IgD-negative memory B cell (primary cell): ENCODE results near the gene ILF2. TPM values are rescaled to one million over a fixed set of nuclear protein-coding genes. Genes with fewer than 3 reads are reported as not detected.

ENCODE experiments used
- H3K27ac Mint-ChIP-seq, 3 donors: one replicate each; pipeline ENCODE4 v1.8.0; 2020 to 2022; ENCODE audit warnings: mild to moderate bottlenecking in 3 of 3, mixed read lengths in 3 of 3, moderate library complexity in 1 of 3
- H3K27me3 Mint-ChIP-seq: one replicate; pipeline ENCODE4 v1.8.0; 2021; ENCODE audit warnings: mixed read lengths
- H3K36me3 Mint-ChIP-seq: one replicate; pipeline ENCODE4 v1.8.0; 2020; ENCODE audit warnings: mild to moderate bottlenecking, mixed read lengths
- H3K4me1 Mint-ChIP-seq, 3 donors: one replicate each; pipeline ENCODE4 v1.8.0; 2020 to 2022; ENCODE audit warnings: mixed read lengths in 3 of 3, mild to moderate bottlenecking in 1 of 3
- H3K4me3 Mint-ChIP-seq, 4 donors: one replicate each; pipeline ENCODE4 v1.8.0; 2020 to 2022; ENCODE audit warnings: mild to moderate bottlenecking in 4 of 4, mixed read lengths in 4 of 4, moderate library complexity in 3 of 4
- H3K9me3 Mint-ChIP-seq, 3 donors: one replicate each; pipeline ENCODE4 v1.8.0; 2020 to 2021; ENCODE audit warnings: mixed read lengths in 3 of 3, mild to moderate bottlenecking in 1 of 3
- polyA plus RNA-seq: library from polyadenylated mRNA; unstranded; fragments of 300-500 nt; fragmentation: Illumina TruSeq; gene quantifications from one replicate; pipeline ENCODE4 v1.2.3, GENCODE V29; 2021

The ILF2 gene
- polyA plus RNA-seq, 1 donor from 2014 or later, result 106 TPM

- Mint-ChIP-seq H3K27ac (no peak overlapping the region), H3K36me3 (peaks cover 1% of the 10 kb centered on the region), H3K4me3 (peak overlapping the region in 1 of 4 donors; percentile 19), H3K9me3 (no peaks in the 10 kb centered on the region), H3K4me1 (peaks cover 14 to 22% (median 14%) of the 10 kb centered on the region in 3 donors), H3K27me3 (peaks cover 4% of the 10 kb centered on the region)
These were observed 39.5 kb downstream of the ILF2 start for GRCh38 chr1:153631047-153632022.

GRCh38 chr1:153630384-153630783 is 40.4 kb downstream of the ILF2 start:
- no peaks in the 10 kb centered on the region for H3K9me3 Mint-ChIP-seq

GRCh38 chr1:153629971-153630370 is 40.8 kb downstream of the ILF2 start:
- Mint-ChIP-seq H3K4me3 (peak overlapping the region in 1 of 4 donors; percentile 23), H3K4me1 (peaks cover 11 to 19% (median 17%) of the 10 kb centered on the region in 3 donors), H3K27ac (no peak overlapping the region), H3K27me3 (peaks cover 7% of the 10 kb centered on the region), H3K36me3 (peaks cover 1% of the 10 kb centered on the region), H3K9me3 (no peaks in the 10 kb centered on the region)

More at GRCh38 chr1:153630384-153630783, 40.4 kb downstream of the ILF2 start:
- Mint-ChIP-seq H3K4me1 (peaks cover 12 to 19% (median 17%) of the 10 kb centered on the region in 3 donors), H3K27ac (no peak overlapping the region), H3K36me3 (peaks cover 1% of the 10 kb centered on the region), H3K4me3 (peak overlapping the region in 1 of 4 donors; percentile 23), H3K27me3 (peaks cover 7% of the 10 kb centered on the region)

GRCh38 chr1:153629343-153629665 is 41.5 kb downstream of the ILF2 start:
- Mint-ChIP-seq H3K27ac (peak overlapping the region in 1 of 3 donors; percentile 63), H3K4me1 (peaks cover 9 to 18% (median 17%) of the 10 kb centered on the region in 3 donors), H3K9me3 (no peaks in the 10 kb centered on the region), H3K36me3 (peaks cover 1% of the 10 kb centered on the region), H3K27me3 (peaks cover 7% of the 10 kb centered on the region), H3K4me3 (no peak overlapping the region)

GRCh38 chr1:153628638-153629342 is 42.0 kb downstream of the ILF2 start:
- H3K27ac Mint-ChIP-seq, result peak overlapping the region in 1 of 3 donors; percentile 43
- peaks cover 2% of the 10 kb centered on the region for H3K36me3 Mint-ChIP-seq
- no peaks in the 10 kb centered on the region for H3K9me3 Mint-ChIP-seq
- H3K4me3 Mint-ChIP-seq, result peak overlapping the region in 1 of 4 donors; percentile 17
- peaks cover 7% of the 10 kb centered on the region for H3K27me3 Mint-ChIP-seq
- H3K4me1 Mint-ChIP-seq, result peaks cover 9 to 23% (median 14%) of the 10 kb centered on the region in 3 donors

GRCh38 chr1:153627715-153628626 is 42.8 kb downstream of the ILF2 start, which contains the start of gene S100A1:
Gene S100A1, plus strand, starts transcription at chr1:153628434. Its CDS starts 2,088 bp downstream, at chr1:153630522.
- Mint-ChIP-seq H3K9me3 (no peaks in the 10 kb centered on the region), H3K36me3 (peaks cover 2% of the 10 kb centered on the region), H3K27ac (peak within 1 kb of the TSS in 2 of 3 donors; percentile 39 to 43), H3K27me3 (peaks cover 7% of the 10 kb centered on the region), H3K4me1 (peaks cover 5 to 27% (median 10%) of the 10 kb centered on the region in 3 donors), H3K4me3 (peak within 1 kb of the TSS in 3 of 4 donors; percentile 17 to 68 (median 60))

- Mint-ChIP-seq H3K9me3 (no peaks in the 10 kb centered on the region), H3K36me3 (peaks cover 2% of the 10 kb centered on the region), H3K27ac (peak within 1 kb of the TSS in 1 of 3 donors; percentile 39), H3K27me3 (peaks cover 7% of the 10 kb centered on the region), H3K4me1 (peaks cover 7 to 27% (median 12%) of the 10 kb centered on the region in 3 donors), H3K4me3 (peak within 1 kb of the TSS in 3 of 4 donors; percentile 58 to 68 (median 60))
These were observed 43.7 kb downstream of the ILF2 start, which contains the start of gene S100A13 for GRCh38 chr1:153626904-153627714. Gene S100A13, minus strand, starts transcription at chr1:153627505. Its CDS starts 1,033 bp downstream, at chr1:153626472.

GRCh38 chr1:153626477-153626903 is 44.3 kb downstream of the ILF2 start:
- Mint-ChIP-seq H3K9me3 (no peaks in the 10 kb centered on the region), H3K4me1 (peaks cover 7 to 27% (median 12%) of the 10 kb centered on the region in 3 donors), H3K27ac (no peak overlapping the region), H3K36me3 (peaks cover 2% of the 10 kb centered on the region), H3K27me3 (peaks cover 7% of the 10 kb centered on the region), H3K4me3 (peak overlapping the region in 1 of 4 donors; percentile 68)

GRCh38 chr1:153624965-153625611 is 45.7 kb downstream of the ILF2 start:
- no peak overlapping the region for H3K4me3 Mint-ChIP-seq
- peaks cover 2% of the 10 kb centered on the region for H3K36me3 Mint-ChIP-seq
- H3K27ac Mint-ChIP-seq, result peak overlapping the region in 1 of 3 donors; percentile 20
- no peaks in the 10 kb centered on the region for H3K9me3 Mint-ChIP-seq
- peaks cover 7 to 22% (median 11%) of the 10 kb centered on the region in 3 donors for H3K4me1 Mint-ChIP-seq
- peaks cover 7% of the 10 kb centered on the region for H3K27me3 Mint-ChIP-seq

- peak overlapping the region in 1 of 3 donors; percentile 13 for H3K27ac Mint-ChIP-seq
- no peaks in the 10 kb centered on the region for H3K9me3 Mint-ChIP-seq
- H3K4me3 Mint-ChIP-seq, result no peak overlapping the region
These were observed 47.7 kb downstream of the ILF2 start for GRCh38 chr1:153623101-153623500.

GRCh38 chr1:153619171-153619570 is 51.6 kb downstream of the ILF2 start:
- H3K4me1 Mint-ChIP-seq, result peaks cover 6 to 13% (median 9%) of the 10 kb centered on the region in 3 donors
- no peak overlapping the region for H3K27ac Mint-ChIP-seq
- H3K9me3 Mint-ChIP-seq, result peaks cover 0 to 2% (median 0%) of the 10 kb centered on the region in 3 donors
- peaks cover 3% of the 10 kb centered on the region for H3K36me3 Mint-ChIP-seq
- H3K27me3 Mint-ChIP-seq, result no peaks in the 10 kb centered on the region
- H3K4me3 Mint-ChIP-seq, result no peak overlapping the region

More at GRCh38 chr1:153623101-153623500, 47.7 kb downstream of the ILF2 start:
- peaks cover 7% of the 10 kb centered on the region for H3K27me3 Mint-ChIP-seq
- H3K4me1 Mint-ChIP-seq, result peaks cover 7 to 22% (median 8%) of the 10 kb centered on the region in 3 donors
- peaks cover 3% of the 10 kb centered on the region for H3K36me3 Mint-ChIP-seq

GRCh38 chr1:153617663-153618062 is 53.1 kb downstream of the ILF2 start:
- Mint-ChIP-seq H3K4me3 (no peak overlapping the region), H3K27me3 (no peaks in the 10 kb centered on the region), H3K36me3 (peaks cover 1% of the 10 kb centered on the region), H3K27ac (no peak overlapping the region), H3K9me3 (peaks cover 0 to 2% (median 0%) of the 10 kb centered on the region in 3 donors), H3K4me1 (peaks cover 0 to 6% (median 5%) of the 10 kb centered on the region in 3 donors)

- Mint-ChIP-seq H3K36me3 (peaks cover 1% of the 10 kb centered on the region), H3K27ac (peak overlapping the region in 1 of 3 donors; percentile 67), H3K27me3 (peaks cover 2% of the 10 kb centered on the region), H3K4me3 (no peak overlapping the region), H3K4me1 (peaks cover 0 to 6% (median 4%) of the 10 kb centered on the region in 3 donors), H3K9me3 (peaks cover 0 to 2% (median 0%) of the 10 kb centered on the region in 3 donors)
These were observed 53.9 kb downstream of the ILF2 start for GRCh38 chr1:153616917-153617311.
